ENCODE measurements around the gene PFKP. TPM values are rescaled to one million over a fixed set of nuclear protein-coding genes. Genes with fewer than 3 reads are reported as not detected.
"Not testable (repeated sequence)": the region's sequence is repeated elsewhere in the genome, so short reads cannot be mapped to it uniquely, and the experiment has no call there.

The PFKP gene
- total RNA-seq, 2 experiments from 2014 or later, result 231 to 239 TPM

- H3K9me3 Mint-ChIP-seq (ENCODE audit: low read depth), result no peaks in the 10 kb centered on the region
- no peak for DNase-seq
- no peaks in the 10 kb centered on the region for H3K27me3 Mint-ChIP-seq
- peaks cover 66% of the 10 kb centered on the region for H3K36me3 Mint-ChIP-seq (ENCODE audit: low read depth)
- intact Hi-C loops (cut with DNase I, micrococcal nuclease), result no loop called here
- ChIA-PET POLR2A (no interaction called here), CTCF (no interaction called here)
- no peak overlapping the region for H3K27ac Mint-ChIP-seq
- H3K4me3 Mint-ChIP-seq, result no peak overlapping the region
- H3K4me1 Mint-ChIP-seq, result no peaks in the 10 kb centered on the region
- no peak for ATAC-seq
Observed at GRCh38 chr10:3102720-3103427, 35.5 kb downstream of the PFKP start.

DNA sequence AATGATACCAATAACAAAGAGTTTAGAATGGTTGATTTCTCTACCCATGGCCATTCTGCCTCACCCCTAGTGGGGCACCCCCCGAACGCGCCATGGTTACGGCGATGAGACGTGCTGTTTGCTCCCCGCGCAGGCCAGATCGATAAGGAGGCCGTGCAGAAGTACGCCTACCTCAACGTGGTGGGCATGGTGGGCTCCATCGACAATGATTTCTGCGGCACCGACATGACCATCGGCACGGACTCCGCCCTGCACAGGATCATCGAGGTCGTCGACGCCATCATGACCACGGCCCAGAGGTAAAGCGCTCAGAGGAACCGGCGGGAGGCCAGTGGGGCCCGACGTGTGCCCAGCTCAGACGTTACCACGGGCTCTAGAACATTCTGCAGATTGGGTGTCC, 36.3 kb downstream of the PFKP start:
- H3K27me3 Mint-ChIP-seq, result no peaks in the 10 kb centered on the region
- ChIA-PET POLR2A (no interaction called here), CTCF (no interaction called here)
- no peak for ATAC-seq
- intact Hi-C loops (cut with DNase I, micrococcal nuclease), result no loop called here
- H3K4me3 Mint-ChIP-seq, result no peak overlapping the region
- H3K4me1 Mint-ChIP-seq, result no peaks in the 10 kb centered on the region
- no peak for DNase-seq
- H3K9me3 Mint-ChIP-seq (ENCODE audit: low read depth), result no peaks in the 10 kb centered on the region
- H3K36me3 Mint-ChIP-seq (ENCODE audit: low read depth), result peaks cover 70% of the 10 kb centered on the region
- no peak overlapping the region for H3K27ac Mint-ChIP-seq

DNA sequence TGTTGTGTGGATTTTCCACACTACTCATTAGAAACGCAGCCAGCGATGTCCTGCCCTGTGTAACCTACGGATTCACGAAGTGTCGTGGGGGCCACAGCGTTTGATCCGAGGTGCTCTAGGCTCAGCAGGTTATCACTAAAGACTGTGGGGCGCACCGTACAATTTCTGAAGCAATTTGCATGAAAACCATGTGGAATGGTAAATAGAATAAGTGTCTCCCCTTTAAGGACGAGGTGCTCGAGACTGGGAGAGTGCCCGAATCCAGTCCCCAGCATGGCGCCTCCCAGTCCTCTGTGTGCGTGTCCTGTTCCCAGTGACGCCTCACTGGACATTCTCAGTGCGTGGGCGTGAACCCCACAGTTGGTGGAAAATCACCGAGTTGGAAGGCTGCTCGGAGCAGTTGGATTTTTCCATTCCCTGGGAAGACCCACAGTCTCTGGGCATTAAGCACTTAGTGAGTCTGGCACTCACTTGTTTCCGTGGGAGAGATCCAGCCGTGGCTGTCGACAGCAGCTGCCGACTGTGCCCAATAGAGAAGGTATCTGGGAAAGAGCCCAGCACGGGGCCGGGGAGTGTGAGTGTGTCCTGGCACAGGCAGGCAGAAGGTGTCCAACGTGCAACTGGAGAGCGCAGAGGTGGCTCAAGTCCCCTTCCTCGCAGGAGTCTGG, 37.0 kb downstream of the PFKP start:
- ATAC-seq (no peak), DNase-seq (no peak)
- no peaks in the 10 kb centered on the region for H3K27me3 Mint-ChIP-seq
- no peak overlapping the region for H3K27ac Mint-ChIP-seq
- H3K4me1 Mint-ChIP-seq, result no peaks in the 10 kb centered on the region
- H3K4me3 Mint-ChIP-seq, result no peak overlapping the region
- H3K36me3 Mint-ChIP-seq (ENCODE audit: low read depth), result peaks cover 70% of the 10 kb centered on the region
- POLR2A ChIA-PET, result no interaction called here
- CTCF ChIA-PET, result no interaction called here
- intact Hi-C loops (cut with DNase I, micrococcal nuclease), result no loop called here
- H3K9me3 Mint-ChIP-seq (ENCODE audit: low read depth), result no peaks in the 10 kb centered on the region

DNA sequence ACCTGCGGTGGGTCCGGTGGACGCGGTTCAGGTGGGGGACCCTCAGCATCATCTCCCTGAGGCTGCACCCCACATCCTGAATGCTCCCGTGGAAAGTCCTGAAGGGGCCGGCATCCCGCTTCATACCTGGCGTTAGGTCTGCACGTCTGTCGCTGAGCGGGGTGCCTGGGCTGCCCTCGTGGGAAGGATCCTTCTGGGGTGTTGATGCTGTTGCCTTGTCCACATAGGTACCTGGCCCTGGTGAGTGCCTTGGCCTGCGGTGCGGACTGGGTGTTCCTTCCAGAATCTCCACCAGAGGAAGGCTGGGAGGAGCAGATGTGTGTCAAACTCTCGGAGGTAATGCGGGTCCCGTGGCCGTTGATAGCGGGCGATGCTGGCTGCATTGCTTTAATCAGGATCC, 37.8 kb downstream of the PFKP start:
- peaks cover 66% of the 10 kb centered on the region for H3K36me3 Mint-ChIP-seq (ENCODE audit: low read depth)
- DNase-seq (no peak), ATAC-seq (no peak)
- H3K4me3 Mint-ChIP-seq, result no peak overlapping the region
- H3K4me1 Mint-ChIP-seq, result no peaks in the 10 kb centered on the region
- H3K27ac Mint-ChIP-seq, result no peak overlapping the region
- H3K27me3 Mint-ChIP-seq, result no peaks in the 10 kb centered on the region
- H3K9me3 Mint-ChIP-seq (ENCODE audit: low read depth), result no peaks in the 10 kb centered on the region
- intact Hi-C loops (cut with DNase I, micrococcal nuclease), result no loop called here
- ChIA-PET POLR2A (no interaction called here), CTCF (no interaction called here)

- no peaks in the 10 kb centered on the region for H3K27me3 Mint-ChIP-seq
- ATAC-seq, result no peak
Observed at GRCh38 chr10:3105905-3106304, 38.6 kb downstream of the PFKP start.

GRCh38 chr10:3106328-3106727, 39.0 kb downstream of the PFKP start:
- H3K27ac Mint-ChIP-seq; H3K9me3 Mint-ChIP-seq (ENCODE audit: low read depth); H3K27me3 Mint-ChIP-seq; POLR2A ChIA-PET; ATAC-seq; DNase-seq; H3K4me3 Mint-ChIP-seq; CTCF ChIA-PET; intact Hi-C loops (cut with DNase I, micrococcal nuclease); H3K4me1 Mint-ChIP-seq: not testable (repeated sequence)
- peaks cover 67% of the 10 kb centered on the region for H3K36me3 Mint-ChIP-seq (ENCODE audit: low read depth)

More at GRCh38 chr10:3105905-3106304, 38.6 kb downstream of the PFKP start:
- Mint-ChIP-seq H3K9me3 (ENCODE audit: low read depth) (no peaks in the 10 kb centered on the region), H3K27ac (no peak overlapping the region), H3K4me3 (no peak overlapping the region), H3K4me1 (no peaks in the 10 kb centered on the region), H3K36me3 (ENCODE audit: low read depth) (peaks cover 67% of the 10 kb centered on the region)
- DNase-seq, result no peak
- ChIA-PET CTCF (no interaction called here), POLR2A (no interaction called here)
- intact Hi-C loops (cut with DNase I, micrococcal nuclease), result no loop called here

DNA sequence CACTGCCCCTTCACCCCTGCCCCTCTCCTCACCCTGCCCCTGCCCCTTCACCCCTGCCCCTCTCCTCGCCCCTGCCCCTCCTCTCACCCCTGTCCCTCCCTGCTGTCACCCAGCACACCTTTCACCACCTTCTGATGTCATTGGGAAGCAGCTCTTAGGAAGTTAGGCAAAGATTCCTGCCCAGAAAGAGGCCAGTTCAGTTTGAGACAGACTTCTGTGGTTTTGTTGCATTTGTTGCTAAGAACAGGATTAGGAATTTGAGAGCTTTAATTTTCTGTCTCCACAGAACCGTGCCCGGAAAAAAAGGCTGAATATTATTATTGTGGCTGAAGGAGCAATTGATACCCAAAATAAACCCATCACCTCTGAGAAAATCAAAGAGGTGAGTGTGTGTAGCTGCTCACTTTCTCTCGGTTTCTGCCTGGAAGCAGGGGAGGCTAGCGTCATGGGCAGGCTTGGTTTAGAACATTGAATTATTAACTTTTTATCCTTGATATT, 39.6 kb downstream of the PFKP start:
- H3K4me3 Mint-ChIP-seq, result no peak overlapping the region
- peaks cover 69% of the 10 kb centered on the region for H3K36me3 Mint-ChIP-seq (ENCODE audit: low read depth)
- H3K9me3 Mint-ChIP-seq (ENCODE audit: low read depth), result no peaks in the 10 kb centered on the region
- H3K27ac Mint-ChIP-seq, result no peak overlapping the region
- ChIA-PET POLR2A (no interaction called here), CTCF (no interaction called here)
- ATAC-seq (no peak), DNase-seq (no peak)
- H3K27me3 Mint-ChIP-seq, result no peaks in the 10 kb centered on the region
- intact Hi-C loops (cut with DNase I, micrococcal nuclease), result no loop called here
- no peaks in the 10 kb centered on the region for H3K4me1 Mint-ChIP-seq

GRCh38 chr10:3107426-3107961, 40.1 kb downstream of the PFKP start:
- Mint-ChIP-seq H3K27ac (no peak overlapping the region), H3K4me1 (no peaks in the 10 kb centered on the region), H3K36me3 (ENCODE audit: low read depth) (peaks cover 67% of the 10 kb centered on the region), H3K4me3 (no peak overlapping the region), H3K27me3 (no peaks in the 10 kb centered on the region), H3K9me3 (ENCODE audit: low read depth) (no peaks in the 10 kb centered on the region)
- ATAC-seq, result no peak
- intact Hi-C loops (cut with DNase I, micrococcal nuclease), result no loop called here
- POLR2A ChIA-PET, result no interaction called here
- DNase-seq, result no peak
- CTCF ChIA-PET, result no interaction called here

DNA sequence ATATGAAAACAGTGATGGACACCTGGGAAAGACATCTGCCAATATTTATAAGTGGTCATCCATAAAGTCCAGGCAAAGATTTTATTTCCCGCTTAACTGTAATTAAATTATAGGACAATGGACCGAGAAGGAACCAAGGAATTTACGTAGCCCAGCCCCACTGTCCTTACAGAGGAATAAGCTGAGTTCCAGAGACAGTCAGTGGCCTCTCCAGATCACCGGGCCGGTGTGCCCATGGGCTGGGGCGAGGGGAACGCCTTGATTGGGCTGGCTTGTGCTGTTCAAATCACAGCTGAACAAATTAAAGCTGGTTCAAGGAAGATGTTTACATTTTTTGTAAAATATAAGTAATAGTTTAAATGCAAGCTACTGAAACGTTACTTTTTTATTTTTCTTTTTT, 40.7 kb downstream of the PFKP start:
- Mint-ChIP-seq H3K9me3 (ENCODE audit: low read depth) (no peaks in the 10 kb centered on the region), H3K4me3 (no peak overlapping the region), H3K27me3 (no peaks in the 10 kb centered on the region), H3K4me1 (no peaks in the 10 kb centered on the region), H3K27ac (no peak overlapping the region), H3K36me3 (ENCODE audit: low read depth) (peaks cover 67% of the 10 kb centered on the region)
- ChIA-PET CTCF (interaction anchor here (0.7 kb wide), 1 partner anchor 42 kb away, joined by 3 read pairs; no protein-coding TSS in a partner anchor), POLR2A (no interaction called here)
- ATAC-seq (no peak), DNase-seq (no peak)
- intact Hi-C loops (cut with DNase I, micrococcal nuclease), result no loop called here

DNA sequence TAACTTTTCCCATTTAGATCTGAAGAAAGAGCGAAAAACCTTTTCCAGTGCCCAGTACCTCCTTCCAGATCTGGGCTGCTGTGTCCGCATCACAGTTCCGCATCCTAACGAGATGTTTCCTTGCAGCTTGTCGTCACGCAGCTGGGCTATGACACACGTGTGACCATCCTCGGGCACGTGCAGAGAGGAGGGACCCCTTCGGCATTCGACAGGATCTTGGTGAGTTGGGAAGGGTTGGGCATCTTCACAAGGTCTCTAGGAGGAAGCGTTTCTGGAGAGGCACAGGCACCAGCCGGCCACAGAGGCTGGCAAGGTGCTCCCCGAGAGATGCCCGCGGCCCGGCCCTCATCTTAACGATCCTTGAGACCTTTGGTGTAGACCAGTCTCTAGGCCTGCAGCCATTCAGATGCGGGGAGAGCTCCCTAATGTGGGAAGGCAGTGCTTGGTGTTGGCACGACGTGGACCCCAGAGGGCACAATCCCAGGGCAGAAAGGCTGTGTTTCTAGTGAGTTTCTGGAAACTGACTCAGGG, 41.3 kb downstream of the PFKP start:
- Mint-ChIP-seq H3K36me3 (ENCODE audit: low read depth) (peaks cover 68% of the 10 kb centered on the region), H3K4me1 (no peaks in the 10 kb centered on the region), H3K27ac (no peak overlapping the region), H3K27me3 (no peaks in the 10 kb centered on the region), H3K4me3 (no peak overlapping the region), H3K9me3 (ENCODE audit: low read depth) (no peaks in the 10 kb centered on the region)
- intact Hi-C loops (cut with DNase I, micrococcal nuclease), result no loop called here
- ChIA-PET CTCF (interaction anchor here (0.7 kb wide), 1 partner anchor 42 kb away, joined by 3 read pairs; no protein-coding TSS in a partner anchor), POLR2A (interaction anchor here (0.6 kb wide), 1 partner anchor 14 kb away, joined by 4 read pairs; no protein-coding TSS in a partner anchor)
- ATAC-seq, result no peak
- DNase-seq, result no peak

- POLR2A ChIA-PET, result no interaction called here
- CTCF ChIA-PET, result no interaction called here
- Mint-ChIP-seq H3K9me3 (ENCODE audit: low read depth) (no peaks in the 10 kb centered on the region), H3K27ac (no peak overlapping the region), H3K27me3 (no peaks in the 10 kb centered on the region), H3K36me3 (ENCODE audit: low read depth) (peaks cover 69% of the 10 kb centered on the region), H3K4me3 (no peak overlapping the region), H3K4me1 (no peaks in the 10 kb centered on the region)
- intact Hi-C loops (cut with DNase I, micrococcal nuclease), result no loop called here
- DNase-seq, result no peak
- ATAC-seq, result no peak
Observed at GRCh38 chr10:3109196-3109595, 41.8 kb downstream of the PFKP start.

GRCh38 chr10:3109633-3110032, 42.3 kb downstream of the PFKP start:
- no peak overlapping the region for H3K4me3 Mint-ChIP-seq
- H3K9me3 Mint-ChIP-seq (ENCODE audit: low read depth), result no peaks in the 10 kb centered on the region
- no peak for DNase-seq
- intact Hi-C loops (cut with DNase I, micrococcal nuclease), result no loop called here
- H3K27me3 Mint-ChIP-seq, result no peaks in the 10 kb centered on the region
- POLR2A ChIA-PET, result no interaction called here
- no peak overlapping the region for H3K27ac Mint-ChIP-seq
- no peak for ATAC-seq
- H3K4me1 Mint-ChIP-seq, result no peaks in the 10 kb centered on the region
- CTCF ChIA-PET, result no interaction called here
- H3K36me3 Mint-ChIP-seq (ENCODE audit: low read depth), result peaks cover 69% of the 10 kb centered on the region
